ENCODE results near the gene NLGN1.

The NLGN1 gene

DNA sequence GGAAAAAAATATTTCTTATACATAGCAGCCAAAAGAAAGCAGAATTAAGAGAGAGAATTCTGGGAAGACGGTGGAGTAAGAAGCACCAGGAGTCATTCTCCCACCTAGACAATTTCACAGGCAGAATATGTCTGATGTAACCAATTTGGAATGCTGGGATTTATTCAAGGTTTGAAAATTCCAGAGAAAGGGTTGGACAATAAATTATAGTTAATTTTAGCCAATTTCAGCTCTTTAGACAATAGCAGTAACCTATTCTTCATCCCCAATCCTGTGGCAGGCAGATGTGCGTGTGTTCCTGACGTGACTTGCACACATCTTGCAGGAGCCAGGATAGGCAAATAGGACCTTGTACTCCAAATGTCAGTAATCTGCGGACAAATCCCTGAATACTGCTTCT, 920.6 kb downstream of the NLGN1 start:
- no peak for DNase-seq (ENCODE audit: low read depth, low spot score)
- H3K4me1 ChIP-seq (ENCODE audit: control insufficient read depth, insufficient read depth, low read length): 0 out of 2 replicates have a peak, but pooled peaks cover 1% of the 10 kb centered on the region
- no peaks in the 10 kb centered on the region for H3K36me3 ChIP-seq (ENCODE audit: control insufficient read depth, insufficient read depth, low read length)
- no peak overlapping the region for H3K4me3 ChIP-seq (ENCODE audit: low read length)
- H3K9me3 ChIP-seq (ENCODE audit: control insufficient read depth, insufficient read depth, low read length): no peaks in the 10 kb centered on the region
- H3K27ac ChIP-seq (ENCODE audit: low read length): no peak overlapping the region
- H3K27me3 ChIP-seq (ENCODE audit: control insufficient read depth, insufficient read depth, low read length): no peaks in the 10 kb centered on the region
- no CpG with 5 or more reads among the region's 4 CpGs for WGBS (ENCODE audit: insufficient coverage, insufficient read length)

DNA sequence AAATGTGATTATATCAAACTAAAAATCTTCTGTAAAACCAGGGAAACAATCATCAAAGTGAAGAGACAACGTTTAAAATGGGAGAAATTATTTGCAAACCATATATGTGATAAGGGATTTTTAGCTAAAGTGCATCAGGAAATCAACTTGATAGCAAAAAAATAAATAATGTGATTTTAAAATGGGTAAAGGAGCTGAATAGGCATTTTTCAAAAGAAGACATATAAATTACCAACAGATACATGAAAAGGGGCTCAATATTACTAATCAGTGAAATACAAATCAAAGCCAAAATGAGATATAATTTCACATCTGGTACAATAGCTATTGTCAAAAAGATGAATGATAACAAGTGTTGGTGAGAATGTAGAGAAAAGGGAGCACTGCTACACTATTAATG, 924.0 kb downstream of the NLGN1 start:
- Histone ChIP-seq H3K4me3 (ENCODE audit: low read length) (no peak overlapping the region), H3K9me3 (ENCODE audit: control insufficient read depth, insufficient read depth, low read length) (no peaks in the 10 kb centered on the region), H3K27ac (ENCODE audit: low read length) (no peak overlapping the region), H3K27me3 (ENCODE audit: control insufficient read depth, insufficient read depth, low read length) (no peaks in the 10 kb centered on the region), H3K36me3 (ENCODE audit: control insufficient read depth, insufficient read depth, low read length) (no peaks in the 10 kb centered on the region), H3K4me1 (ENCODE audit: control insufficient read depth, insufficient read depth, low read length) (0 out of 2 replicates have a peak, but pooled peaks cover 1% of the 10 kb centered on the region)
- DNase-seq (ENCODE audit: low read depth, low spot score): no peak
- no CpG with 5 or more reads among the region's 1 CpG for WGBS (ENCODE audit: insufficient coverage, insufficient read length)

DNA sequence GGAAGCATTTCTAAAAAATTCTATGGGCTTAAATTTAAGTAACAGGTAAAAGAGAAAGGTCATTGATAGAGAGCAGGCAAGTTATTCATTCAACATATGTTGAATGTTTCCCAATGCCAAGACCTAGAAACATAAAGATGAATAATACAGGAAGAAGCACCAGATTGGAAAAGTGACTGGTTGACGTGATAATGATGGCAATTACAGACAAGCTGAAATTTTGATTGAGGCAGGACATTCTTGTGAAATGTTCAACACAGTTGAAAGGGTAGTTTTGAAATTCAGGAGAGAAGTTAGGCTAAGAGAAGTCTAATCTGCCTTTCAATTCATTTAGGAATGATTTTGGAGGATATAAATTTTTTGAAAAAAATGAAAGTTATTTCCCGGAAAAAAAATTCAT, 925.2 kb downstream of the NLGN1 start:
- Histone ChIP-seq H3K9me3 (ENCODE audit: control insufficient read depth, insufficient read depth, low read length) (no peaks in the 10 kb centered on the region), H3K4me1 (ENCODE audit: control insufficient read depth, insufficient read depth, low read length) (0 out of 2 replicates have a peak, but pooled peaks cover 1% of the 10 kb centered on the region), H3K36me3 (ENCODE audit: control insufficient read depth, insufficient read depth, low read length) (no peaks in the 10 kb centered on the region), H3K4me3 (ENCODE audit: low read length) (no peak overlapping the region), H3K27me3 (ENCODE audit: control insufficient read depth, insufficient read depth, low read length) (no peaks in the 10 kb centered on the region), H3K27ac (ENCODE audit: low read length) (no peak overlapping the region)
- WGBS (ENCODE audit: insufficient coverage, insufficient read length): 100% methylated on average over 1 of the region's 2 CpGs
- no peak for DNase-seq (ENCODE audit: low read depth, low spot score)

DNA sequence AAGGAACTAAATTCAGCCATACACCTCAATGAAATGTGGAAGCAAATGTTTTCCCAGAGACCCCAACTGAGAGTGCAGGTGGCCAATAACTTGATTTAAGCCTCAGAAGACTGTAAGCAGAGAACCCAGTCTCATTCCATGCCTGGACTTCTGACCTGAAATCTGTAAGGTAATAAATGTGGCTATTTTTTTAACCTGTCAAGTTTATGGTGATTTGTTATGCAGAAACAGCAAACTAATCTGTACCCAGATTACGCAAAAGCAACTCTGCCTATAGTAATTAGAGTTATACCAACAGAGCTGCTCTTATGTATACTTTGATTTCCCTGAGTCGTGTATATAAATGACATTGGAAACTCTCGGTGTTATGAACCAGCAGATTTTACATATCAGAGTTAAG, 927.6 kb downstream of the NLGN1 start:
- Histone ChIP-seq H3K36me3 (ENCODE audit: control insufficient read depth, insufficient read depth, low read length) (no peaks in the 10 kb centered on the region), H3K9me3 (ENCODE audit: control insufficient read depth, insufficient read depth, low read length) (no peaks in the 10 kb centered on the region), H3K27ac (ENCODE audit: low read length) (no peak overlapping the region), H3K27me3 (ENCODE audit: control insufficient read depth, insufficient read depth, low read length) (no peaks in the 10 kb centered on the region), H3K4me1 (ENCODE audit: control insufficient read depth, insufficient read depth, low read length) (no peaks in the 10 kb centered on the region), H3K4me3 (ENCODE audit: low read length) (no peak overlapping the region)
- DNase-seq (ENCODE audit: low read depth, low spot score): no peak
- no CpG with 5 or more reads among the region's 3 CpGs for WGBS (ENCODE audit: insufficient coverage, insufficient read length)

DNA sequence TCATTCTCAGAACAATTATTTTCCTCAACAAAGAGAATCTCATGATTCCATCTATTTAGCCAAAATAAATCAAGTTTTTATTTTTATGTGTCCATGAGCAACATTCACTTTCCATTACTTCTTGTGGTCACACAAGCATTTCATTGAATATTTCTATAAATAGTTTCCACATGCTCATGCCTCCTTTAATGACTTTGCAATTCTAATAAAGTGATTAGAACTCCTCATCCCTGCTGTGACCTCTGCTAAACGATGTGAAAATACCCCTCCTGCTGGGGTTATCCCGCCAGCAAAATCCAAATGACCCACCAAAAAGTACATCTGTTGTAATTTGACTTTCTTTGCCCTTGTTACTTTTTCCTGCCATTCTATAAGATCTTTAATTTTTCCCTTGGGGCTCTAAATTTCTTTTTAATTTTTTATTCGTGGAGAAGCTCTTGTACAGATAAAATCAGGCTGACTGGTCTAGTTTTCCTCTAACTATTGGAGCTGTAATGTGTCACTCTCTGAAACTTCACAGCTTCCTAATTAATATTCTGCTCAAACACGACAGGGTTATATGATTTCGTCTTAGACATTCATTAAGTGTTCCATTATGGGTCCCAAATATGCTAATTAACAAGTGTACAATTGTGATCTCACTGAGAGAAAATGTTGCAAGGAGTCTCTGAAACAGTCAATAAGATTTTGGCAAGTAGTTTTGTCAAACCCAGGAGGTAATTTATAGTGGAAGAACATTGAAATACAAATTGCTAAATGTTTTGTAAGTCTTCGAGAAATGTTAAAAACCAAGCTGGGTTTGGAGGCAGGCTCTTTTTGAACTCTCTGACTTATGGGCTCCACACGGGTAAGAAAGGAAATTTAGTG, 928.5 kb downstream of the NLGN1 start:
- Histone ChIP-seq H3K27ac (ENCODE audit: low read length) (no peak overlapping the region), H3K4me1 (ENCODE audit: control insufficient read depth, insufficient read depth, low read length) (no peaks in the 10 kb centered on the region), H3K4me3 (ENCODE audit: low read length) (no peak overlapping the region), H3K9me3 (ENCODE audit: control insufficient read depth, insufficient read depth, low read length) (no peaks in the 10 kb centered on the region), H3K27me3 (ENCODE audit: control insufficient read depth, insufficient read depth, low read length) (no peaks in the 10 kb centered on the region), H3K36me3 (ENCODE audit: control insufficient read depth, insufficient read depth, low read length) (no peaks in the 10 kb centered on the region)
- no CpG with 5 or more reads among the region's 7 CpGs for WGBS (ENCODE audit: insufficient coverage, insufficient read length)
- no peak for DNase-seq (ENCODE audit: low read depth, low spot score)

DNA sequence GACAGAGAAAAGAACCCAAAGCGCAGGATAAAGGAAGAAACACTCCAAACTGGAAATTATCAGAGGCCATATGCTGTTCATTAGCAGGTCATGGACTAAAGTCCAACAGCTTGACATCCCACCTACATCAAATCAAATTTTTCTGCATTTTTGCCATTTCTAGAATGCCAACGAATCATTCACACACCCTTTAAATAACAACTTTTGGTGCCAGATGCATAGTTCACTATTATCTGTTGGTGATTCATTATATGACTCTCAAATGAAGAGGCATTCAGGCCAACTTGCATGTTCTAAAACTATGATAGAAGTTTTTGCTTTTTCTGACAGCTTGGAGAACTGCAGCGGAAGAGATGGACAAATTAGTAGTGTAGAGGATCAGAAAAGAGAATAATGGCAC, 931.8 kb downstream of the NLGN1 start:
- H3K4me1 ChIP-seq (ENCODE audit: control insufficient read depth, insufficient read depth, low read length): no peaks in the 10 kb centered on the region
- no peaks in the 10 kb centered on the region for H3K27me3 ChIP-seq (ENCODE audit: control insufficient read depth, insufficient read depth, low read length)
- 100% methylated on average over 1 of the region's 3 CpGs for WGBS (ENCODE audit: insufficient coverage, insufficient read length)
- no peaks in the 10 kb centered on the region for H3K36me3 ChIP-seq (ENCODE audit: control insufficient read depth, insufficient read depth, low read length)
- H3K27ac ChIP-seq (ENCODE audit: low read length): no peak overlapping the region
- no peak for DNase-seq (ENCODE audit: low read depth, low spot score)
- no peaks in the 10 kb centered on the region for H3K9me3 ChIP-seq (ENCODE audit: control insufficient read depth, insufficient read depth, low read length)
- no peak overlapping the region for H3K4me3 ChIP-seq (ENCODE audit: low read length)

DNA sequence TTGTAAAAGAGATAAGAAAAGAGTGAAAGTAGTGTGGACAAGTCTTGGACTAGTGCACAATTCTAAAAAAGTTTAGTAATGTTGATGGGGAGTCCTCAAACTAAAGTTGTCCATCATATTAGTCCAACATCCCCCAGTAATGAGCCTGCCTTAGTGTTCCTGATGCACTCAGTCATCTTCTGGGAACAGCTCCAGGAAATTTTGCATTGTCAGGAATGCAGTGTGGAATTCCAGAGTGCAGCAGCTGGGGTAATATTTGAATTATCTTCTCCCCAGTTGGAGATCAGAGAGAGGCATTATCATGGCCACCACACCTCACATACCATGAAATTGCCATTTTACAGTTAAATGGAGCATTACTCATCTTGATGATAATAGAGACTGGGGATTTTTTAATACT, 932.8 kb downstream of the NLGN1 start:
- no peak for DNase-seq (ENCODE audit: low read depth, low spot score)
- H3K9me3 ChIP-seq (ENCODE audit: control insufficient read depth, insufficient read depth, low read length): no peaks in the 10 kb centered on the region
- no peaks in the 10 kb centered on the region for H3K27me3 ChIP-seq (ENCODE audit: control insufficient read depth, insufficient read depth, low read length)
- no peaks in the 10 kb centered on the region for H3K4me1 ChIP-seq (ENCODE audit: control insufficient read depth, insufficient read depth, low read length)
- no peaks in the 10 kb centered on the region for H3K36me3 ChIP-seq (ENCODE audit: control insufficient read depth, insufficient read depth, low read length)
- no peak overlapping the region for H3K4me3 ChIP-seq (ENCODE audit: low read length)
- H3K27ac ChIP-seq (ENCODE audit: low read length): no peak overlapping the region

DNA sequence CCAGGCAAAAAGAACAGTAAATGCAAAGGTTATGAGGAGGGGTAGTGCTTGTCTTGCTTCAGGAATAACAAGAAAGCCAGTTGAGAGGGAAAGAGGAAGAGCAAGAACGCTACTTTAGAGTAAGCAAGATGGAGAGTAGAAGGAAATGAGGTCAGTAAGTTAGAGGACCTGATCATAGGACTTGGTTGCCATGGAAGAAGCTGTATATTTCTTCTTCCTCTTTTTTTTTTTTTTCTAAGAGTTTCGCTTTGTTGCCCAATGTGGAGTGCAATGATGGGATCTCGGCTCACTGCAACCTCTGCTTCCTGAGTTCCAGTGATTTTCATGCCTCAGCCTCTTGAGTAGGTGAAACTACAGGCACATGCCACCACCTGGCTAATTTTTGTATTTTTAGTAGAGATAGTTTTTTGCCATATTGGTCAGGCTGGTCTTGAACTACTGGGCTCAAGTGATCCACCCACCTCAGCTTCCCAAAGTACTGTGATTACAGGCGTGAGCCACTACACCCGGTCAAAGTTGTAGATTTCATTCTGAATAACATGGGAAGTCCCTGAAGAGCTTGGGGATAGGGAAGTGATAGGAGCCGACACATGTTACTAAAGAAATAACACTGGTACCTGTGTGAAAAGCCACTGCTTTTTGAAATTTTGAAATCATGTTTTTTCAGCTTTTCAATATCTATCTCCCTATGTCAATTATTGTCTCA, 933.7 kb downstream of the NLGN1 start:
- Histone ChIP-seq H3K27ac (ENCODE audit: low read length) (no peak overlapping the region), H3K27me3 (ENCODE audit: control insufficient read depth, insufficient read depth, low read length) (no peaks in the 10 kb centered on the region), H3K36me3 (ENCODE audit: control insufficient read depth, insufficient read depth, low read length) (no peaks in the 10 kb centered on the region), H3K4me1 (ENCODE audit: control insufficient read depth, insufficient read depth, low read length) (no peaks in the 10 kb centered on the region), H3K4me3 (ENCODE audit: low read length) (no peak overlapping the region), H3K9me3 (ENCODE audit: control insufficient read depth, insufficient read depth, low read length) (no peaks in the 10 kb centered on the region)
- no peak for DNase-seq (ENCODE audit: low read depth, low spot score)
- no CpG with 5 or more reads among the region's 6 CpGs for WGBS (ENCODE audit: insufficient coverage, insufficient read length)

DNA sequence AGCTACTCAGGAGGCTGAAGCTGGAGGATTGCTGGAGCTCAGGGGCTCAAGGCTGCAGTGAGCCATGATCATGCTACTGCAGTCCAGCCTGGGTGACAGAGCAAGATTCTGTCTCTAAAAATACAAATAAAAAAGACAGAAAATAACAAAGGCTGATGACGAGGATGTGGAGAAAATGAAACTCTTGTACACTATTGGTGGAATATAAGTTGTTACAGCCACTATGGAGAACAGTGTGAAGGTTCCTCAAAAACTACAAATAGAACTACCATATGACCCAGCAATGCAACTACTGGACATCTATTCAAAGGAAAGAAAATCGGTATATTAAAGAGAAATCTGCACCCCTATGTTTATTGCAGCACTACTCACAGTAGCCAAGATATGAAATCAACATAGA, 934.8 kb downstream of the NLGN1 start:
- Histone ChIP-seq H3K36me3 (ENCODE audit: control insufficient read depth, insufficient read depth, low read length) (no peaks in the 10 kb centered on the region), H3K9me3 (ENCODE audit: control insufficient read depth, insufficient read depth, low read length) (no peaks in the 10 kb centered on the region), H3K4me3 (ENCODE audit: low read length) (no peak overlapping the region), H3K27me3 (ENCODE audit: control insufficient read depth, insufficient read depth, low read length) (no peaks in the 10 kb centered on the region), H3K4me1 (ENCODE audit: control insufficient read depth, insufficient read depth, low read length) (no peaks in the 10 kb centered on the region), H3K27ac (ENCODE audit: low read length) (no peak overlapping the region)
- no peak for DNase-seq (ENCODE audit: low read depth, low spot score)
- WGBS (ENCODE audit: insufficient coverage, insufficient read length): no CpG with 5 or more reads among the region's 2 CpGs

DNA sequence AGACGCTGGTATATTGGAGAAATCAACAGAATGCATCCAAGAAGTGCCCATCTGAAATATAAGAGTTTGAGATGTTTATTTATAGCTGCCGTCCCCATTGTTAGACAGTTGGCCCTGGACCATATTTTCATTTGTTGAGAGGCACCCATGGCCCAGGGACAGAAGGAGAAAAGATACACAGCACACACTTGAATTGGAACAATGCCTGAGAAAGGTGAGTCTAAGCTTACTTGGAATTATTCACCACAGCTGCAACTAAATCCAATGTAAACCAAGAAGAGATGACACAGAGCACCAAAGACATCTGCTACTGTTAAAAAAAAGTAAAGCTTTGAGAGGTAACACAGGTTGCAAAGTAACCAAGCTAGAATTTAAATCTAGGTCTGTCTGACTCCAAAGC, 936.1 kb downstream of the NLGN1 start:
- no CpG with 5 or more reads among the region's 2 CpGs for WGBS (ENCODE audit: insufficient coverage, insufficient read length)
- Histone ChIP-seq H3K36me3 (ENCODE audit: control insufficient read depth, insufficient read depth, low read length) (no peaks in the 10 kb centered on the region), H3K27me3 (ENCODE audit: control insufficient read depth, insufficient read depth, low read length) (no peaks in the 10 kb centered on the region), H3K4me1 (ENCODE audit: control insufficient read depth, insufficient read depth, low read length) (no peaks in the 10 kb centered on the region), H3K4me3 (ENCODE audit: low read length) (no peak overlapping the region), H3K9me3 (ENCODE audit: control insufficient read depth, insufficient read depth, low read length) (no peaks in the 10 kb centered on the region), H3K27ac (ENCODE audit: low read length) (no peak overlapping the region)
- no peak for DNase-seq (ENCODE audit: low read depth, low spot score)
